ENCODE data around the gene PPP1R15A. TPM values are rescaled to one million over a fixed set of nuclear protein-coding genes. Genes with fewer than 3 reads are reported as not detected.

The PPP1R15A gene
- total RNA-seq, 2 experiments from 2014 or later: 23.4 to 31.7 TPM

DNA sequence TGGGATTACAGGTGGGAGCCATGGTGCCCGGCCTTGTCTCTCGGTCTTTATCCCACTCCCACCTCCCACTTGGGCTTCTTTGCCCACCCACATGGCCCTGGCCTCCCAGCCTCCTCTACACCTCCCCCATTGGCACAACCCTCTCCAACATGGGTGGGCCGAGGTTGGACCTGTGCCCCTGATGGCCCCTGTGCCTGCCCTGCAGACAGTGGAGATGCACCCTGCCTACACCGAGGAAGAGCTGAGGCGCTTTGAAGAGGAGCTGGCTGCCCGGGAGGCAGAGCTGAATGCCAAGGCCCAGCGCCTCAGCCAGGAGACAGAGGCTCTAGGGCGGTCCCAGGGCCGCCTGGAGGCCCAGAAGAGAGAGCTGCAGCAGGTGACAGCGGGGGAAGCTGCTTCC is 48.7 kb downstream of the PPP1R15A start:
- Histone ChIP-seq H4K20me1 (ENCODE audit: insufficient read depth, low read length) (no peaks in the 10 kb centered on the region), H3K79me2 (ENCODE audit: insufficient read depth, low read depth, low read length) (no peaks in the 10 kb centered on the region), H3K4me3 (ENCODE audit: low read depth, low read length, poor library complexity, severe bottlenecking) (no peak overlapping the region), H3K4me1 (ENCODE audit: insufficient read depth, low read length, poor library complexity, severe bottlenecking) (peaks cover 17% of the 10 kb centered on the region), H3K9me2 (ENCODE audit: insufficient read depth, low read length) (no peaks in the 10 kb centered on the region), H2AFZ (ENCODE audit: low read length) (no peak overlapping the region), H3K27ac (ENCODE audit: low read depth, low read length, poor library complexity, severe bottlenecking) (no peak overlapping the region), H3K36me3 (ENCODE audit: insufficient read depth, low read length) (peaks cover 24% of the 10 kb centered on the region), H3K9me3 (ENCODE audit: low read length) (no peaks in the 10 kb centered on the region), H3K4me2 (ENCODE audit: low read length) (no peak overlapping the region)
- CTCF ChIA-PET (ENCODE audit: unreplicated experiment): no interaction called here
- BruUV-seq (replicated peaks): no TSS peak
- no peak for DNase-seq (ENCODE audit: low spot score)
- TF ChIP-seq, protein P1, sequence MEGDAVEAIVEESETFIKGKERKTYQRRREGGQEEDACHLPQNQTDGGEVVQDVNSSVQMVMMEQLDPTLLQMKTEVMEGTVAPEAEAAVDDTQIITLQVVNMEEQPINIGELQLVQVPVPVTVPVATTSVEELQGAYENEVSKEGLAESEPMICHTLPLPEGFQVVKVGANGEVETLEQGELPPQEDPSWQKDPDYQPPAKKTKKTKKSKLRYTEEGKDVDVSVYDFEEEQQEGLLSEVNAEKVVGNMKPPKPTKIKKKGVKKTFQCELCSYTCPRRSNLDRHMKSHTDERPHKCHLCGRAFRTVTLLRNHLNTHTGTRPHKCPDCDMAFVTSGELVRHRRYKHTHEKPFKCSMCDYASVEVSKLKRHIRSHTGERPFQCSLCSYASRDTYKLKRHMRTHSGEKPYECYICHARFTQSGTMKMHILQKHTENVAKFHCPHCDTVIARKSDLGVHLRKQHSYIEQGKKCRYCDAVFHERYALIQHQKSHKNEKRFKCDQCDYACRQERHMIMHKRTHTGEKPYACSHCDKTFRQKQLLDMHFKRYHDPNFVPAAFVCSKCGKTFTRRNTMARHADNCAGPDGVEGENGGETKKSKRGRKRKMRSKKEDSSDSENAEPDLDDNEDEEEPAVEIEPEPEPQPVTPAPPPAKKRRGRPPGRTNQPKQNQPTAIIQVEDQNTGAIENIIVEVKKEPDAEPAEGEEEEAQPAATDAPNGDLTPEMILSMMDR (conservative IDR thresholded peaks at IDR 0.05; ENCODE audit: low read length): no peak
- TF ChIP-seq EZH2phosphoT487 (IDR thresholded peaks at IDR 0.05; ENCODE audit: borderline replicate concordance, low read depth, low read length): no peak
- intact Hi-C loops (cut with micrococcal nuclease; ENCODE audit: unreplicated experiment): no loop called here
- POLR2A ChIA-PET: no interaction called here

DNA sequence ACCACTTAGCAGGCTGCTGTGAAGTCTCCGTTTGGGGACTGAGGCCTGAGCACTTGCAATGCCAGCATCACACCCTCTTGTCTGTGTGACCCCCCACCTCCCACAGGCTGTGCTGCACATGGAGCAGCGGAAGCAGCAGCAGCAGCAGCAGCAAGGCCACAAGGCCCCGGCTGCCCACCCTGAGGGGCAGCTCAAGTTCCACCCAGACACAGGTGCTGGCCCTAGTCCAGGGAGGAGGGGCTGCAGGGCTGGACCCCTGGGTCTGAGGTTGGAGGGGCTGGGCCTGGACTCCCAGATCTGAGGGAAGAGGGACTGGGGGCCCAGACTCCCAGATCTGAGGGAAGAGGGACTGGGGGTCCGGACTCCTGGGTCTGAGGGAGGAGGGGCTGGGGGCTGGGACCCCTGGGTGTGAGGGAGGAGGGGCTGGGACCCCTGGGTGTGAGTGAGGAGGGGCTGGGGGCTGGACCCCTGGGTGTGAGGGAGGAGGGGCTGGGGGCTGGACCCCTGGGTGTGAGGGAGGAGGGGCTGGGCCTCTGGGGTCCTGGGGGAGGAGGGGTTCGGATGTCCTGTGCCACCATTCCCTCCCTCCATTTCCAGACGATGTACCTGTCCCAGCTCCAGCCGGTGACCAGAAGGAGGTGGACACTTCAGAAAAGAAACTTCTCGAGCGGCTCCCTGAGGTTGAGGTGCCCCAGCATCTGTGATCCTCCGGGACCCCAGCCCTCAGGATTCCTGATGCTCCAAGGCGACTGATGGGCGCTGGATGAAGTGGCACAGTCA is 49.7 kb downstream of the PPP1R15A start:
- H3K4me1 ChIP-seq (ENCODE audit: insufficient read depth, low read length, poor library complexity, severe bottlenecking): peaks cover 17% of the 10 kb centered on the region
- H3K4me3 ChIP-seq (ENCODE audit: low read depth, low read length, poor library complexity, severe bottlenecking): no peak overlapping the region
- H3K79me2 ChIP-seq (ENCODE audit: insufficient read depth, low read depth, low read length): no peaks in the 10 kb centered on the region
- H3K4me2 ChIP-seq (ENCODE audit: low read length): no peak overlapping the region
- no peaks in the 10 kb centered on the region for H3K9me2 ChIP-seq (ENCODE audit: insufficient read depth, low read length)
- POLR2A ChIA-PET: no interaction called here
- H3K9me3 ChIP-seq (ENCODE audit: low read length): no peaks in the 10 kb centered on the region
- no peak for DNase-seq (ENCODE audit: low spot score)
- intact Hi-C loops (cut with micrococcal nuclease; ENCODE audit: unreplicated experiment): no loop called here
- CTCF ChIA-PET (ENCODE audit: unreplicated experiment): no interaction called here
- H3K27ac ChIP-seq (ENCODE audit: low read depth, low read length, poor library complexity, severe bottlenecking): no peak overlapping the region
- H2AFZ ChIP-seq (ENCODE audit: low read length): no peak overlapping the region
- TF ChIP-seq, protein P1 (conservative IDR thresholded peaks at IDR 0.05; ENCODE audit: low read length): no peak
- TF ChIP-seq EZH2phosphoT487 (IDR thresholded peaks at IDR 0.05; ENCODE audit: borderline replicate concordance, low read depth, low read length): no peak
- no TSS peak for BruUV-seq (replicated peaks)
- peaks cover 19% of the 10 kb centered on the region; the same call in 1 of the 2 replicates for H3K36me3 ChIP-seq (ENCODE audit: insufficient read depth, low read length)
- H4K20me1 ChIP-seq (ENCODE audit: insufficient read depth, low read length): no peaks in the 10 kb centered on the region
